ENCODE measurements around the gene CHN1. TPM values are rescaled to one million over a fixed set of nuclear protein-coding genes. Genes with fewer than 3 reads are reported as not detected.

CHN1 gene
- total RNA-seq, 1 donor: 2.3 TPM

- H3K4me3 ChIP-seq (ENCODE audit: low read depth, low read length): no peak overlapping the region
- no peak for TF ChIP-seq CTCF (IDR thresholded peaks at IDR 0.05; ENCODE audit: insufficient read depth, low read length)
- no peak for DNase-seq (ENCODE audit: low read depth)
These were observed 21.2 kb upstream of the CHN1 start for GRCh38 chr2:175026385-175026784.

GRCh38 chr2:175025946-175026345 lies 20.8 kb upstream of the CHN1 start:
- TF ChIP-seq CTCF (IDR thresholded peaks at IDR 0.05; ENCODE audit: insufficient read depth, low read length): no peak
- peak; percentile 60 for DNase-seq (ENCODE audit: low read depth)

GRCh38 chr2:175025233-175025632 lies 20.1 kb upstream of the CHN1 start:
- TF ChIP-seq CTCF (IDR thresholded peaks at IDR 0.05; ENCODE audit: insufficient read depth, low read length): no peak
- no peak overlapping the region for H3K4me3 ChIP-seq (ENCODE audit: low read depth, low read length)
- DNase-seq (ENCODE audit: low read depth): no peak

More at GRCh38 chr2:175025946-175026345, 20.8 kb upstream of the CHN1 start:
- H3K4me3 ChIP-seq (ENCODE audit: low read depth, low read length): no peak overlapping the region

GRCh38 chr2:175022923-175023322 lies 17.7 kb upstream of the CHN1 start:
- H3K4me3 ChIP-seq (ENCODE audit: low read depth, low read length): no peak overlapping the region
- TF ChIP-seq CTCF (IDR thresholded peaks at IDR 0.05; ENCODE audit: insufficient read depth, low read length): no peak
- no peak for DNase-seq (ENCODE audit: low read depth)

GRCh38 chr2:175019566-175020327 lies 14.6 kb upstream of the CHN1 start:
- no peak for TF ChIP-seq CTCF (IDR thresholded peaks at IDR 0.05; ENCODE audit: insufficient read depth, low read length)
- no peak for DNase-seq (ENCODE audit: low read depth)

GRCh38 chr2:175017618-175018414 lies 12.6 kb upstream of the CHN1 start:
- no peak for TF ChIP-seq CTCF (IDR thresholded peaks at IDR 0.05; ENCODE audit: insufficient read depth, low read length)
- peak; percentile 12 for DNase-seq (ENCODE audit: low read depth)

More at GRCh38 chr2:175019566-175020327, 14.6 kb upstream of the CHN1 start:
- H3K4me3 ChIP-seq (ENCODE audit: low read depth, low read length): no peak overlapping the region

More at GRCh38 chr2:175017618-175018414, 12.6 kb upstream of the CHN1 start:
- no peak overlapping the region for H3K4me3 ChIP-seq (ENCODE audit: low read depth, low read length)
